ENCODE data around the gene SCUBE2.

DNA sequence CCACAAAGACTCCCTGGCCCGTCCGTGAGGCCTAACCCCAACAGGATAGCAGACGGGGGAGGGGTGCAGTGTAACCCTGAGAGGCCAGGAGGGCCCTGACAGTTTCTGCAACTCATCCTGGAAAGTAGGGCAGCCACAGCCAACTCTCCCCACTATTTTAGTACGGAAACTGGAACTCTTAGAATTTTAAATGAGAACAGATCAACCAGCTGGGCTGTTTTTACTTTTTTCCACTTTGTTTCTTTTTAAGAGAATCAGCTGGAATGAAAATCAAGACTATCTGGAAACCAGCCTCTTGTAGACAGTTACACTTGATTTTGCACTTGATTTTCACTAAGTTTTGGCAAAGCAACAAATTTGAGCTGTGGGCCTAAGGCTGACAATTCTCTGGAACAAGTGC is 44.9 kb downstream of the SCUBE2 start:
- TF ChIP-seq, protein P1, sequence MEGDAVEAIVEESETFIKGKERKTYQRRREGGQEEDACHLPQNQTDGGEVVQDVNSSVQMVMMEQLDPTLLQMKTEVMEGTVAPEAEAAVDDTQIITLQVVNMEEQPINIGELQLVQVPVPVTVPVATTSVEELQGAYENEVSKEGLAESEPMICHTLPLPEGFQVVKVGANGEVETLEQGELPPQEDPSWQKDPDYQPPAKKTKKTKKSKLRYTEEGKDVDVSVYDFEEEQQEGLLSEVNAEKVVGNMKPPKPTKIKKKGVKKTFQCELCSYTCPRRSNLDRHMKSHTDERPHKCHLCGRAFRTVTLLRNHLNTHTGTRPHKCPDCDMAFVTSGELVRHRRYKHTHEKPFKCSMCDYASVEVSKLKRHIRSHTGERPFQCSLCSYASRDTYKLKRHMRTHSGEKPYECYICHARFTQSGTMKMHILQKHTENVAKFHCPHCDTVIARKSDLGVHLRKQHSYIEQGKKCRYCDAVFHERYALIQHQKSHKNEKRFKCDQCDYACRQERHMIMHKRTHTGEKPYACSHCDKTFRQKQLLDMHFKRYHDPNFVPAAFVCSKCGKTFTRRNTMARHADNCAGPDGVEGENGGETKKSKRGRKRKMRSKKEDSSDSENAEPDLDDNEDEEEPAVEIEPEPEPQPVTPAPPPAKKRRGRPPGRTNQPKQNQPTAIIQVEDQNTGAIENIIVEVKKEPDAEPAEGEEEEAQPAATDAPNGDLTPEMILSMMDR (IDR thresholded peaks at IDR 0.05) = no peak
- no peak for TF ChIP-seq POLR2A (IDR thresholded peaks at IDR 0.05)
